Measurements from ENCODE around the gene DDX17.
A peak's percentile ranks its signal among the peaks of the same experiment; 100 is the strongest.

Gene DDX17

DNA sequence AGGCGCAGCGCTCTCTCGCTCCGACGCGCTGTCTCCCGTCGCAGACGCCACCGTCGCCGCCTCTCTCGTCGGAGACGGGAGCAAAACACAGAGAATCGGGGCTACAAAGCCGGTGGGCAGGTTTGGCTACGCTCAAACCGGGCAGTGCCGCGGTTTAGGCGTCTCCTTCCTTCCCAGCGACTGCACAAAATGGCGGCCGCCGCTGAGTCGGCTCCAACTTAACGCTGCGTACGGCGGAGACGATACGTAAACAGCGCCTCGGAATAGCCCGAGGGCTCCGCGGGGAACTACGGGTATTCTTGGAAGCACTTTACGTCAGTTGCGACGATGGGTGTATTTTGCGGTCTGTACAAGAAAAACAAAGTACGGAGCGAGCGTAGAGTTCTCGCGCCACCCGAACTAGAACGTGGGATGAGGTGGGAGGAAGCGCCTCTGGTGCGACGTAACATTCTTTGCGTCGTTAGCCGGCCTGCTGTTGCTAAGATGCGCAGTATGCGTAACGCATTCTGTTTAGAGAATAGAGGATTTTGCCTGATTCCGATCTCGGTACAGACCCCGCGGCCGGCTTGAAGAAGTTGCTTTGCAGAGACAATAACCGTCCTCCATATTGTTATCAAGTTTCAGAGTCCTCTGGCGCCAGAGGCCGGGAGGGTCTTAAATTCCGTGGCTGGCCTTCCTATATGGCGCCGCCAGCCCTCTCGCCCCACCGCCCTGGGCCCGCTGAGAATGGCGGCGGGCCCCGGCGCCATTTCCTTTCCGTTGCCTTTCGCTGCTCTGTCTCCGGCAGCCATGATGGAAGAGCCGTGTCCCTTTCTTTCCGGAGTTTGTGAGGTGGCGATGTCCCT lies at the start of gene DDX17:
Gene DDX17, minus strand, starts transcription at position 194 of the 845 bp plus-strand sequence.
- DNase-seq: peak; percentile 96

DNA sequence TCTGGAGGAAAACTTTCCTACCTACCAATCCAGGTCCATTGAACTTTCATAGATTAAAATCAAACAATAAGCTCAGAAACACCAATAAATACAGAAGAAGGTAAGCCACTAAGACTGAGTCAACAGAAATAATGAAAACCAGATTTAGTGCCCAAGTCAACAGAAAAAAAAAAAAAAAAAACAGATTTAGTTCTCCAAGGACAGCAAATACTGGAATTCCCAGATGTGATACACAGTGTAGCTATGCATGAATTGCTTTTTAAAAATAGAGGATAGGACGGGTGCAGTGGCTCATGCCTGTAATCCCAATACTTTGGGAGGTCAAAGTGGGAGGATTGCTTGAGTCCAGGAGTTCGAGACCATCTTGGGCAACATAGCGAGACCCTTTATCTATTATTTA lies 48.2 kb upstream of the DDX17 start:
- DNase-seq: peak; percentile 47

DNA sequence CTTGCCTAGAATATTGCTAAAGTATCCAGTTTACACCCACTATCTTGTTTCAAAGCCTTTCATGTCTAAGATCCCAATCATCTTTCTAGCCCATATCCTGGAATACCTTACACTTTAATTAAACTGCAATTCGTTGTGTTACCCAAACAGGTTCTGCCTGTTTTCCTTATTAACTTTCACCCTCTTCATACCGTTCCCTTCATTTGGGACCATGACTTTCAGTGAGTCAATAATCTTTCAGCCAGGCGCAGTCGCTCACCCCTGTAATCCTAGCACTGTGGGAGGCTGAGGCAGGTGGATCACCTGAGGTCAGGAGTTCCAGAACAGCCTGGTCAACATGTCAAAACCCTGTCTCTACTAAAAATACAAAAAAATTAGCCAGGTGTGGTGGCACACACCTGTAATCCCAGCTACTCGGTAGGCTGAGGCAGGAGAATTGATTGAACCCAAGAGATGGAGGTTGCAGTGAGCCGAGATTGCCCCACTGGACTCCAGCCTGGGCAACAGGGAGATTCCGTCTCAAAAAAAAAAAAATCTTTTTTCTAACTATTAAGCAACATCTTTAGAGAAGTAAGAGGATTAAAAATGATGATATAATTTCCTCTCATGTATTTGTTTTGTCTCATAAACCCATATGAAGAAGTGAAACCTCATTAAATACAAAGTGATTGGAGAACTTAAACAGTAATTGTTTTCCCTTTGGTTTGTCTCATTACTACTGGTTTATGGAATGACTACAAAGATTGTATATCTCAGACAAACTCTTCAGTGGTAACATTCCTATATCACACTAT lies 43.2 kb upstream of the DDX17 start:
- no peak for DNase-seq

DNA sequence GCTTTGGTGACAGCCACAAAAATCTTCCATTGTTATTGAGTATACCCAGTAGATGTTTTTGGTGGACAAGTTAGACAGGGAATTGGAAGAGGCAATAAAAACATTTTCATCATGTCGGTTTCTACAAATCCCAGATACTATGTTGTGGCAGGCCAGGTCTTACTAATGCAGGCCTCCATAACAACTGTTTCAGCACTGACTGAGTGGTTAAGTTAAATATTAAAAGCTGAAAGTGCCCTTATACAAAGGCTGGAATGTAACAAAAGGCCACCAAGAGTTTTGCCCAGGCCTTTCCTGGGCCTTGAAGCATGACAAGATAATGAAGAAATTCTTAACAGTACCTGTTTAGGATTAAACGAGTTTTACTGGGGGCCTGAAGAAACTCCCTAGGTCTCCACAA lies 34.6 kb upstream of the DDX17 start:
- DNase-seq: no peak

DNA sequence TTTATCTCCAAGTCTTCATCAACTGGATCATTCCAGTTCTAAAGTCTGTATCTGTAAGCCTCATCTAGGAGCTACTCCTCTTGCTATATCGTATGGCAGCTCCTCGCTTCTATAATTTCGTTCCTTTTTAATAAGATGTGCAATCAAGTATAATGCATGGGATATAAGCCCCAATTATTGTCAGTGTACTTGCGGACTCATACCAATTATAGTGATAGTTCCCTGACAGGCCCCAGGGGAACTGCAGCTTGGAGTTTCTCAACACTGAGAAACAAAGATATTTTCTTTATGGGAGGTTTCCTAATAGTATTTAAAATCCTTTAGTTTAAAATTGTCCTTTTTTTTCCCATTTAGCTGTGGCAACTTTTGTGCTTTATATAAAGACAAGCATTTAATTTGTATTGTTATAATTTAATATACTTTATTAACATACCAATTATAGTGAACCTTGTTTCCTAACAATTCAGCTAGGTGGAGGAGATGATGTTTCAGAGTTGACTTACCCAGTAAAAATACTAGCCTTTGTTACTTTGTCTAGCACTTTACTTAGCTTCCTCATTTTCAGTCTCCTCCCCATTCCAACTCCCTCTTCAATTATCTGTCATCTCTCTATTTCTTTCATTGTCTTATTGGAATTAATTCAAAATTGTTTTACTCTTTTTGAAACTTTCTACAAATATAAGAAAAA lies 25.3 kb upstream of the DDX17 start:
- DNase-seq: no peak

DNA sequence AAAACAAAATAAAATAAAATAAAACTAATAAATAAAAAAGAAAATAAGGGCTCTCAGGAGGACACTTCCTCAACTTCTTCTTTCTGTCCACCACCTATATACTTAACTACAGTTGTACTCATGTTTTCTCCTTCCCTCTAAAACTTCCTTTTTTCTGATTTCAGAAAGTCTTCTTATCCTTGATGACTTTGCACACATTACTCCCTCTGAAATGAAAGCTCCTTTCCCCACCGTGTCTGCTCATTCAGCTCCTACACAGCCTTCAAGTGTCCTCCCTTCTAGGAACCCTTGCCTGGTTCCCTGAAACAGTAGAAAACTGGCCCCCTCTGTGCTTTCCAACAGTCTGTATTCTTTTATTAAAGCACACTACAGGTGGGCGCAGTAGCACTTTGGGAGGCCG lies 18.3 kb upstream of the DDX17 start:
- no peak for DNase-seq

DNA sequence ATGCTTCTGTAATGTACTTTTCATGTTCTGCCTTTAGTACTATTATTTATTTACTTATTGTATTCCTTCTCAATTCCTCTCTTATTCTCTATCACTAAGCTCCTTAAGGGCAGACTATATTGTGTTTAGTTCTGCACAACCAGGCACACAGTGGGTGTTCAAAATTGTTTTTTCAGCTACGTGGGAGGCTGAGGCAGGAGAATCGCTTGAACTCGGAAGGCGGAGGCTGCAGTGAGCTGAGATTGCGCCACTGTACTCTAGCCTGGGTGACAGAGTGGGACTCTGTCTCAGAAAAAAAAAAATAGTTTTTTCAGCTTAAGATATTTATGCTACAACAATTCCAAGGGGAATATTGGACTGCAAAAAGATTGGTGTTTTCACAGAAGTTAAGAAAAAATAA lies 17.4 kb upstream of the DDX17 start:
- DNase-seq: no peak

DNA sequence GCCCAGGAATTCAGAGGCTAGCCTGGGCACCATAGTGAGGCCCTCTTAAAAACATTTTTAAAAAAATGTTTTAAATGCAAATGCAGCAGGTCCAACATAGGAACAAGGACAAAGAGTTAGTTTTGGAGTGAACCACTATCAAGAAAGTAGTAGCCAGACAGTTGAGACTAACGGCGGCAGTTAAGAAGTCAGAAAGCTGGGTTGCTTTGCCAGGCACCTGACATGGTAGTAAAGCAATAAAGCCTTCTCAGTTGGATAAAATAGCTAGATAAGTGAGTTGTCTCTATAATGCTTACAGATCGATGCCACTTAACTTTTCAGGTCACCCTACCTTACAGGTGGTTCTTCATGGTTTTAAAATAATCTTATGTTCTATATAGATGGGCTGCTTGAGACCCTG lies 16.9 kb upstream of the DDX17 start:
- no peak for DNase-seq

DNA sequence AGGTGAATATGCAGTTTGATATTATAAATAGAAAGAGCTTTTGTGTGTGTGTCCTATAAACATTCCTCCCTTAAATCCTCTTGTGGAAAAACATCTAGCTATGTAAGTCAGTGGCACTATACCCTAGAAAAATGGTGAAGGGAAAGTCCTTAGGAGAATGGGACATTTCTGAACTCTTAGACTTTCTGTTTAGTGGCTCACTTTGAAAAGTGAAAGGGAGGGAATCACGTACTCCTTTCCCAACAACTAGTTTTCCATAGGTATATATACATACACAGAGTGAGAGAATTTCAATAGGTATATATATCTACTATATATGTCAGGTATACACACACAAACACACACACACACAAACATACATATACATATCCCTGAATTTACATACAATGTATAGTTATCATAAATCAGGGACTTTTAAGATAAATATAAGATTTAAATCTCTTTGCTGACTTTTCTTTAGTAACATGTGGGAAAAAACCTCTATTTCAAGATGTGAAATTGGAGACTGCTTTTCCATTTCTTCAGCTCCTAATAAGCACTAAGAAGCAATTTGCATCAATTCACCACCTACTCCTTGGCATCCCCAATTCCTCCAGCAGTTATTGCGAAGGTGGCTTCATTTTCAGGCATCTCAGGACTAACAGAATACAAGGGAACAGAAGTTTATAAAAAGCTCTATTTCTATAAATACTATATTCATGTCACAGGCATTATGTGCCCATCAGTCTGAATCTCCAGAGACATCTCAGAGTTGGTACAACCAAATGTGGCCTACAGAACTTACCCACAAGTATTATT lies 13.5 kb upstream of the DDX17 start:
- no peak for DNase-seq

DNA sequence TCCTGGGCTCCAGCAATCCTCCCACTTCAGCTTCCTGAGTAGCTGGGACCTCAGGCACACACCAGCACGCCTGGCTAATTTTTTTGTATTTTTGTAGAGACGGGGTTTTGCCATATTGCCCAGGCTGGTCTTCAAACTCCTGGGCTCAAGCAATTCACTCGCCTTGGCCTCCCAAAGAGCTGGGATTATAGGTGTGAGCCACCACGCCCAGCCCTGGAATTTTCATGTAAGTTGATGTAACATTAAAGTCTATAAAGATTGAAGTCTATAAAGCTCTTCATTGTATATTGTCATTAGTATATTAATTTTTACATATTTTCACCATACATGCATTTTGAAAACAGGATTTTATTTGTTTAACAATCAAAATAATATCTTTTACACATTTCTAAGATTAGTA lies 12.5 kb upstream of the DDX17 start:
- no peak for DNase-seq

DNA sequence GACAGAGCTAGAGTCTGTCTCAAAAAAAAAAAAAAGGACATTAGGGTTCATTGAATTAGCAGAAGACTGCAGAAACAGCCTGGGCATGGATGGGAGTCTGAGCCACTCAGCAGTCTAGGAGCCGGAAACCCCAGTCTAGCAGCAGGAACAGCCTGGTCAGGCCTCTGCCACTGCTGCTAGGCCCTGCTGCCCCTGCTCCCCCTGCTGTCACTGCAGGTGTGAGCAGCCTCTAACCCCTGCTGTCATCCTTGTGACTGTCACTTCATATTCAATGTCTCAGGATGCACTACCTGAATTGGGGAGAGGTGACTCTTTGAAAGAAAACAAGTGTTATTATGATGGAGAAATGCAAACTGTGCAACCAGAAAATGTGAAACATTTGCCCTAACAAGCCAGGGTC lies 7.0 kb upstream of the DDX17 start:
- DNase-seq: no peak

DNA sequence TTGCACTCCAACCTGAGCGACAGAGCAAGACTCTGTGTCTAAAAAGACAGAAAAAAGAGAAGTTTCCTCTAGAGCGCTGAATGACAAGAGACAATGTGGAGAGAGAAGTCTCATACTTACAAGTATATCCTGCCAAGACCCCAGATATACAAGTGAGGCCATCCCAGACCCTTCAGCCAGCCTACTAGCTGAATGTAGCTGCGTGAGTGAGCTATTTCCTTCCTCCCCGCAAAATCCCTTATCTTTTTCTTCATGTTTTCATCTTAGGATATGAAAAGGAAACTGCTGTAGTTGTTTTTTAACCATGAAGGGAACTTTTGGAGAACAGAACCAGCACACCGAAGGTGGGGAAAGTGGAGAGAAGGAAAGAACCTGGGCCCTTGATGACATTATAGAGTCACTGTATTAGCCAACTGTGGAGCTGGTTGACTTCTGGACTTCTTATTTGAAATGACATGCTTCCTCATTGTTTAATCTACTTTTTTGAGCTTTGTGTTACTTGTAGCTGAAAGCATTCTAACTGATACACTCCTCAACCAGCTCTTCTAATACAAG lies 4.4 kb upstream of the DDX17 start:
- no peak for DNase-seq

DNA sequence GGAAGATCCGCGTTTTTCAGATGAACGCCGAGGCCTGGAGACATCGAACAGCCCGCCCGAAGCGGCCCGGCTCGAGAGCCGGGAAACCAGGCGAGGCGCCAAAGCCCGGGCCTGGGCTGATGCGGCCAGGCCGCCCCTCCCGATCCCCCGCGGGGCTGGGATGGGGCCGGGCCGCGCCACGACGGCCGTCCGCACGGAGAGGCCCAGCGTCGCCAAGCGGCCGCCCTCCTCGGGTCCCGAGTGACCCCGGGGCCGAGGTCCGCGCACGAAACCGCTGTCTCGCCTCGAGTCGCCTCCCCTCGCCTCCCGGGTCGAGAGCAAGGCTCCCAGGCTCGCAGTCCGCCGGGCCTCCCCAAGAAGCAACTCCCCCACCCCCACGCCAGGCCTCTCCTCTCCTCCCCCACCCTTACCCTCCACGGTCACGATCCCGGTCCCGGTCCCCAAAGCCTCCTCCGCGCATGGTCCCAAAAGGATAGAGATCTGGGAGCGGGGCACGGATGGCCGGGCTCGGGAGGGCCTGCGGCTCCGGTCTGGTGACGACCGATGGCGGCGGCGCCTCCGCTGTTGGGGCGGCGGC lies 482 bp downstream of the DDX17 start:
- peak; percentile 44 for DNase-seq

DNA sequence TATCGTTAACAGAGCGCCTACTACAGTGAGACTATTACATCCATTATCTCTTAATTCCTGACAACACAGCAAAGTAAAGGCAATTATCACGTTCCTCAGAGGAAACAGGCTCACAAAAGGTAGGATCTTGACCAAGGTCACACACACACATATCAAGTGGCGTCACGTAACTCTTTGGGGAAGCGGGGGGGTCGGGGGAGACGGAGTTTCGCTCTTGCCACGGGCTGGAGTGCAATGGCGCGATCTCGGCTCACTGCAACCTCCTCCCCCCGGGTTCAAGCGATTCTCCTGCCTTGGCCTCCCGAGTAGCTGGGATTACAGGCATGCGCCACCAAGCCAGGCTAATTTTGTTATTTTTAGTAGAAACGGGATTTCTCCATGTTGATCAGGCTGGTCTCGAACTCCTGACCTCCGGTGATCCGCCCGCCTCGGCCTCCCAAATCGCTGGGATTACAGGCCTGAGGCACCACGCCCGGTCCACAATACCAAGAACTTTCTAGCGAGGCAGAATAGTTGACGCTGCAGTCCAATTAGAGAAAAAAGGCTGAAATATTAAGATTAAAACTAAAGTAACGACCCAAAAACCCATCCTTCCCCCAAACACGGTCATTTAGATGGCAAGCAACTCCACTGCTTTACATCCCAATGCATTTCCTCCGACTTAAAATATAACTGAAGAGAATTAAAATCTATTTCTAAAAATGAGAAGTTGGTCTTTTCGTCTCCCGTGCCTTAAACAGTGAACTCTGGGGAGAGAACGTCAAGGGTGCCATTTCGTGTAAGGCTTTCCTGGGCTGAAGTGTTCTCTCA lies 1.2 kb downstream of the DDX17 start:
- DNase-seq: peak; percentile 61

DNA sequence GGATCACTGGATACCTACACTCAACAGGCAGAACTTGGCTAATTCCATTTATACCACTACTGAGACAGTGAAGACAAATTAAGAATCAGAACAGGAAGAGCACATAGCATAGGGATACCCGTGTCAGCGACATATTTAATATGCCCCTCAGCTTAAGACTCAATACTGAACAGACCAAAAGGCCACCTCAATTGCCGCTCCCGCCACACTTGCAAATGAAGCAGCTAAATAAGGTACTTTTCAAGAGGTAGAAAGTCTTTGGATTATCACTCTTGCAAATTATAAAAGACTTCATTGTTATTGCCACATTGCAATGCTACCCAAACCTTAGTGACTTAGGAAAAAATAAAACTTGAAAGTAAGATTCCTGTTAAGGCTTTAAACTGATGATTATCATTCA lies 3.1 kb downstream of the DDX17 start:
- no peak for DNase-seq

DNA sequence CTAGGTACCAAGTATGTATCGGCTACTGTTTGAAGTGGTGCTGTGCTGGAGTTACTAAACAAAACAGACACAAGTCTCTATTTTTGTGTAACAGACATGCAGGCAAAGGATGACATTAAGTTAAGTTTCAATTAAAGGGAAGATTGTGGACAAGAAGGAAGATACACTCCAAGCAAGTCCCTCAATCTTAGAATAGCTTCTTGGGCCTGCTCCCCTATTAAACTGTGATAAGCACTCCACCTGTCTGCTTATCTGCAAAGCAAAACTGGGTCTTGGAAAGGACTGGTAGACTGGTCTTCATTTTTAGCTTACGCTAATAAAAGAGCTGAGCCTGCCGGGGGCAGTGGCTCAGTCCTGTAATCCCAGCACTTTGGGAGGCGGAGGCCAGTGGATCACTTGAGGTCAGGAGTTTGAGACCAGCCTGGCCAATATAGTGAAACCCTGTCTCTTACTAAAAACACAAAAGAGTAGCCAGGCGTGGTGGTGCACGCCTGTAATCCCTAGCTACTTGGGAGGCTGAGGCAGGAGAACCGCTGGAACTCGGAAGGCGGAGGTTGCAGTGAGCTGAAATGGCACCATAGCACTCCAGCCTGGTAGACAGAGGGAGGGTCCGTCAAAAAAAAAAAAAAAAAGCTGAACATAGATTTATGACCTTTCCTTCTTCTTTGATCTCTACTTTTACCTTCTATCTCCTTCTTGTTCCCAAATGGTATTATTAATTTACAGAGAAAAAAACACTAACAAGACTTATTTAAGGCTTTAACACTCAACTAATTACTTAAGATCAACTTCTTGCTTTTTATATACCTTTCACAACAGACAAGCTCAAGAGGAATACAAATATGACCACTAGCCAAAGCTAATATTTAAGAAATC lies 4.1 kb downstream of the DDX17 start:
- no peak for DNase-seq

DNA sequence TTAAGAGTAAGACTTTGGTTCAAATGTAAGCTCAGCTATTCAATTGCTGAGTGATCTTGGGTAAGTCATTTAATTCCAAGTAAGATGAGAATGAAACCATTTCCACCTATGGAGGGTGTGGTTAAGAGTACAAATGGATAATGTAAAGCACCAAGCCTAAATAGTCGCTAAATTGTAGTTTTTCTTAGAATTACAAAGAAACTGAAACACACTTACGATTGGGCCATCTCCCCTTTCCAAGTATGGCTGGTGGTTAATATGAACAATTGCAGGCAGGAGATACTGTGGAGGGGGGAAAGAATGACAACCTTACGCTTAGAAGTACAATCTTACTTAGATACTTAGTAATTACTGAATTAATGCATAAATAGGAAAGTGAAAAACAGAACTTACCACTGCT lies 8.2 kb downstream of the DDX17 start:
- no peak for DNase-seq

DNA sequence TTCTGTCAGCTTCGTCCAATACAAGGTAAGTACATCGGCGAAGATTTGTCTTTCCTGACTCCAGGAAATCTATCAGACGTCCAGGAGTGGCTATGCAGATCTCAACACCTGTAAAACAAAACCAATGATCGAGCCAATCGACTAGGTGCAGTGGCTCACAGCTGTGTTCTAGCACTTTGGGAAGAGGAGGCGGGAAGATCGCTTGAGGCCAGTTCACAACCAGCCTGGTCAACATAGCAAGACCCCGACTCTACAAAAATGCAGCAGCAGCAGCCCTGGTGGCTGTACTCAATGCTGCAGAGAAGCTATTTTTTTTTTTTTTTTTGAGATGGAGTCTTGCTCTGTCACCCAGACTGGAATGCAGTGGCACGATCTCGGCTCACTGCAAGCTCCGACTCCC lies 11.2 kb downstream of the DDX17 start:
- DNase-seq: no peak

DNA sequence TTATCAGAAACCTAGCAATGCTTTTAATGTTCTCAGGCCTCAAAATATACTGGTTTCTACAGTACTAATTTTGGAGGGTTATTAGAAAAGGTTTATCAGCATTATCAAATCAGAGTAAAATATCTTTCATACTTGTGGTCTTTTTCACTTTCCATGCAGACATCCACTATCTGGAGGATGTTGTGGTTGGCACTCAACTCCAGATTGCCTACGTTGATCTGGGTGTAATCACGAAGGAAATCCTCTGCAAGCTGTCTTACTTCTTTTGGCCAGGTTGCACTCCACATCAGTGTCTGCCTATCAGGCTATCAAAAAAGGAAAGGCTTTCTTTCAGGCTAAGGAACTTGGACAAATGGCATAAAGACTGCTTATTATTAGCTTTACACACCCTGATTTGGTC lies 11.6 kb downstream of the DDX17 start:
- peak; percentile 68 for DNase-seq

DNA sequence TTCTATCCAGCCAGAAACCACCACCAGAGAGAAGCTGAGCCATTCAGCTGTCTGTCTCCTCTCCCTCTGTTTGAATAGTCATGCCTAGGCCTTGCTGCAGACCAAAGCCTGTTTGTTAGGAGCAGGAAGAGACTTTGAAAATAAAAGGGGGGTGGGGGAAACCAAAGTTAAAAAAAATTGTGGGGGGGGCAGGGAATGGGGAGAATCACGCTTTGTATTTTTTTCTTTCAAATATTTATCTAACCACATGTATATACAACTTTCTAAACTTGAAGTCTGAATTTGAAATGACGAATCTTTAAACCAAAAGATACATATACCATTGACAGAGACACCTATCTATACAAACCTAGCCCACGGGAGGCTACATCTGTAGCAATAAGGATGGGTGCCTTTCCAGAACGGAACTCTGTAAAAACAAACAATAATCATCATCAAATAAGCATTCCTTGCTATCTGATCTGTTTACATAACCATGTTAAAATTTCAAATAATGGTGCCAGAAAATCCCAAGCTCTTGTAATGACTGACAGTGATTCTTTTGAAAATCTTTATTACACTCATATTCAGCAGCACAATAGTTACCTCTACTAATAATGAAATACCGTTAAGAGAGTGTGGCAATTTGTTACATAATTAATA lies 14.3 kb downstream of the DDX17 start:
- no peak for DNase-seq
